ENCODE data around the gene TMEM158. TPM values are rescaled to one million over a fixed set of nuclear protein-coding genes. Genes with fewer than 3 reads are reported as not detected.

The TMEM158 gene
- total RNA-seq, 1 experiment from 2014 or later: 7.5 TPM

GRCh38 chr3:45205126-45205525, 21.0 kb downstream of the TMEM158 start:
- no peaks in the 10 kb centered on the region for H3K79me2 ChIP-seq (ENCODE audit: low read depth)
- no peaks in the 10 kb centered on the region for H4K20me1 ChIP-seq (ENCODE audit: insufficient read depth)
- ChIA-PET POLR2A (ENCODE audit: unreplicated experiment) (interaction anchor here (0.6 kb wide), 1 partner anchor 10 kb away, joined by 3 read pairs; no protein-coding TSS in a partner anchor), CTCF (interaction anchor here (0.8 kb wide), 1 partner anchor 82 kb away, joined by 3 read pairs; no protein-coding TSS in a partner anchor)
- DNase-seq: no peak
- H3K4me2 ChIP-seq: no peak overlapping the region
- peaks cover 16% of the 10 kb centered on the region for H3F3A ChIP-seq (ENCODE audit: insufficient read depth, low read depth)
- no peaks in the 10 kb centered on the region for H3K9me2 ChIP-seq (ENCODE audit: insufficient read depth)
- H3K4me3 ChIP-seq: no peak overlapping the region
- no peak overlapping the region for H2AFZ ChIP-seq
- H3K27ac ChIP-seq: no peak overlapping the region
- H3K27me3 ChIP-seq (ENCODE audit: insufficient read depth, low read depth): no peaks in the 10 kb centered on the region
- TF ChIP-seq EZH2 (IDR thresholded peaks at IDR 0.05; ENCODE audit: low read depth): no peak
- TF ChIP-seq, protein P1, sequence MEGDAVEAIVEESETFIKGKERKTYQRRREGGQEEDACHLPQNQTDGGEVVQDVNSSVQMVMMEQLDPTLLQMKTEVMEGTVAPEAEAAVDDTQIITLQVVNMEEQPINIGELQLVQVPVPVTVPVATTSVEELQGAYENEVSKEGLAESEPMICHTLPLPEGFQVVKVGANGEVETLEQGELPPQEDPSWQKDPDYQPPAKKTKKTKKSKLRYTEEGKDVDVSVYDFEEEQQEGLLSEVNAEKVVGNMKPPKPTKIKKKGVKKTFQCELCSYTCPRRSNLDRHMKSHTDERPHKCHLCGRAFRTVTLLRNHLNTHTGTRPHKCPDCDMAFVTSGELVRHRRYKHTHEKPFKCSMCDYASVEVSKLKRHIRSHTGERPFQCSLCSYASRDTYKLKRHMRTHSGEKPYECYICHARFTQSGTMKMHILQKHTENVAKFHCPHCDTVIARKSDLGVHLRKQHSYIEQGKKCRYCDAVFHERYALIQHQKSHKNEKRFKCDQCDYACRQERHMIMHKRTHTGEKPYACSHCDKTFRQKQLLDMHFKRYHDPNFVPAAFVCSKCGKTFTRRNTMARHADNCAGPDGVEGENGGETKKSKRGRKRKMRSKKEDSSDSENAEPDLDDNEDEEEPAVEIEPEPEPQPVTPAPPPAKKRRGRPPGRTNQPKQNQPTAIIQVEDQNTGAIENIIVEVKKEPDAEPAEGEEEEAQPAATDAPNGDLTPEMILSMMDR (conservative IDR thresholded peaks at IDR 0.05): no peak
- no TSS peak for BruUV-seq (replicated peaks)
- no peaks in the 10 kb centered on the region for H3K36me3 ChIP-seq (ENCODE audit: low read depth)
- intact Hi-C loops (cut with micrococcal nuclease; ENCODE audit: unreplicated experiment): no loop called here
- H3K9me3 ChIP-seq (ENCODE audit: insufficient read depth, low read depth): peaks cover 4% of the 10 kb centered on the region; the same call in 1 of the 2 replicates
- peaks cover 20% of the 10 kb centered on the region for H3K4me1 ChIP-seq (replicated peaks; ENCODE audit: insufficient read depth)

DNA sequence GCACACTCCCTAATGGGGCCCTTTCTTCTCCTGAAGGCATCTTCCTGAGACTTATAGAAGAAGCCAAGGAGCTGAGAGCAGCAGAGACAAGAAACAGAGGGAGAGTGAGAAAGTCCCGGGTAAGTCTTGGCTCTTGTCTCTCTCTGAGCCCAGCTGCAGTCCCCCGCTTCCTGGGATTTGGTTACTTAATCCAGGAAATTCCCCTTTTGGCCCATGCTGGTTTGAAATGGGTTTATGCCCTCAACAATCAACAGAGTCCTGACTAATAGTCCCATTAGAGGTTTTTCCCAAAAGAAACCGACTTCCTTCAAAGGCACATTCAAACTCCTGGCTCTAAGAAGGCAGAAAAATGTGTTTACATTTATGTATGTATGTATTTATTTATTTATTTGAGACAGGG, 22.0 kb downstream of the TMEM158 start:
- no peak overlapping the region for H3K4me2 ChIP-seq
- H3K9me2 ChIP-seq (ENCODE audit: insufficient read depth): no peaks in the 10 kb centered on the region
- H3K27me3 ChIP-seq (ENCODE audit: insufficient read depth, low read depth): no peaks in the 10 kb centered on the region
- peaks cover 25% of the 10 kb centered on the region for H3F3A ChIP-seq (ENCODE audit: insufficient read depth, low read depth)
- BruUV-seq (replicated peaks): no TSS peak
- no peaks in the 10 kb centered on the region for H3K79me2 ChIP-seq (ENCODE audit: low read depth)
- DNase-seq: no peak
- H3K27ac ChIP-seq: no peak overlapping the region
- H3K36me3 ChIP-seq (ENCODE audit: low read depth): no peaks in the 10 kb centered on the region
- ChIA-PET CTCF (no interaction called here), POLR2A (ENCODE audit: unreplicated experiment) (interaction anchor here (0.6 kb wide), 2 partner anchors 42 to 72 kb away, joined by 4 to 8 read pairs; no protein-coding TSS in a partner anchor)
- TF ChIP-seq, protein P1 (conservative IDR thresholded peaks at IDR 0.05): no peak
- intact Hi-C loops (cut with micrococcal nuclease; ENCODE audit: unreplicated experiment): no loop called here
- H3K4me3 ChIP-seq: no peak overlapping the region
- H3K4me1 ChIP-seq (replicated peaks; ENCODE audit: insufficient read depth): peaks cover 25% of the 10 kb centered on the region
- H4K20me1 ChIP-seq (ENCODE audit: insufficient read depth): no peaks in the 10 kb centered on the region
- H2AFZ ChIP-seq: no peak overlapping the region
- peaks cover 4% of the 10 kb centered on the region; the same call in 1 of the 2 replicates for H3K9me3 ChIP-seq (ENCODE audit: insufficient read depth, low read depth)

GRCh38 chr3:45199837-45200648, 26.0 kb downstream of the TMEM158 start:
- TF ChIP-seq EZH2 (IDR thresholded peaks at IDR 0.05; ENCODE audit: low read depth): no peak
- TF ChIP-seq, protein P1 (conservative IDR thresholded peaks at IDR 0.05): no peak
- CTCF ChIA-PET: interaction anchor here (0.9 kb wide), 1 partner anchor 10 kb away, joined by 4 read pairs; no protein-coding TSS in a partner anchor
- peaks cover 4% of the 10 kb centered on the region; the same call in 1 of the 2 replicates for H3K9me3 ChIP-seq (ENCODE audit: insufficient read depth, low read depth)
- POLR2A ChIA-PET (ENCODE audit: unreplicated experiment): interaction anchor here (0.6 kb wide), 2 partner anchors 26 to 55 kb away, joined by 5 to 6 read pairs; no protein-coding TSS in a partner anchor
- H3K36me3 ChIP-seq (ENCODE audit: low read depth): no peaks in the 10 kb centered on the region
- no peak overlapping the region for H3K4me3 ChIP-seq
- H3F3A ChIP-seq (ENCODE audit: insufficient read depth, low read depth): peaks cover 35% of the 10 kb centered on the region
- H3K27me3 ChIP-seq (ENCODE audit: insufficient read depth, low read depth): no peaks in the 10 kb centered on the region
- DNase-seq: peak; percentile 72 to 97
- H3K9me2 ChIP-seq (ENCODE audit: insufficient read depth): no peaks in the 10 kb centered on the region
- H4K20me1 ChIP-seq (ENCODE audit: insufficient read depth): no peaks in the 10 kb centered on the region
- H2AFZ ChIP-seq: no peak overlapping the region; the same call in 1 of the 2 replicates
- H3K27ac ChIP-seq: peak overlapping the region; percentile 92
- H3K79me2 ChIP-seq (ENCODE audit: low read depth): no peaks in the 10 kb centered on the region
- intact Hi-C loops (cut with micrococcal nuclease; ENCODE audit: unreplicated experiment): loop anchor here (1.0 to 2.0 kb wide), 4 partner anchors 17 to 107 kb away; no protein-coding TSS in a partner anchor
- peaks cover 32% of the 10 kb centered on the region for H3K4me1 ChIP-seq (replicated peaks; ENCODE audit: insufficient read depth)
- BruUV-seq (replicated peaks): TSS peak; percentile 91
- peak overlapping the region; percentile 62 for H3K4me2 ChIP-seq

Data from PC-9 (cell line).